HG03095 (cell line): ENCODE measurements around the gene RAI1.

Source experiments
- ATAC-seq: cut with Tn5 transposase; IDR thresholded peaks from one replicate; pipeline ENCODE4 v1.9.1; 2021; ENCODE audit warnings: moderate library complexity; ENCODE audit not compliant: unreplicated experiment

Gene RAI1

DNA sequence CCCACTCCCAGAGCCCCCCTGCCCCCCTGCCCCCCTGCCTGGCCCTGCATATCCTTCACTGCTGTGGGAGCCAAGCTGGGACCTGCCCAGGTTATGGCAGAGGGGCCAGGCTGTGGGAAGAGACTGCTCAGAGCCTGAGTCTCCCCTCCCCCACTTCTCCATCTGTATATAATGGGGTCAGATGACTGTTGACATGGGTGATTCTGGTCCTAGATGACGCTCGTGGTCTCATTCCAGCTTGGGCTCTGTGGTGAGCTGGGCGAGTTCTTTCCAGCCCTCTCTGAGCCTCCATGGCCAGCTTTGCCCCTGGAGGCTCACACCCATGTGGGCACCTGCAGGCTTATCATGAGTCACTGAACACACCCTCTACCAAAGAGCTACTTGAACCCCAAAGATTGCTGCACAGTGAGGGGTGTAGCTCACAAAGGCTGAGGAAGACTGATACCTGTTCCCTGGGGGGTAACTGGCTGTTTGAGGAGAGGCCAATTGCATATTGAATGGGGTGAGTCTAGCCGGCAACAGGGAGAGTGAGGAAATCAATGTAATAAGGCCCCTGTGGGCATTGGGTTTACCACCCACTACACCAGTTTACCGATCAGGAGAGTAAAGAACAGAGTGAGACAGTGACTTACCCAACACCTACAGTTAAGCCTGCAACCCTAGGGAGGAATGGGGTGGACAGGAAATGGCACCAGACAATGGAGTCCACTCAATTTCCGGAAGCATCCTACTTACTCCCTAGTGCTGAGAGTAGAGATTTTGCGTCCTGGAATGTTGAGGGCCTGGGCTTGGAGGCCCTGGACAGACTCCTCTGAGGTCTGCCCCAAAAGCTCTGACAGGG, 159.7 kb downstream of the RAI1 start:
- ATAC-seq = no peak

DNA sequence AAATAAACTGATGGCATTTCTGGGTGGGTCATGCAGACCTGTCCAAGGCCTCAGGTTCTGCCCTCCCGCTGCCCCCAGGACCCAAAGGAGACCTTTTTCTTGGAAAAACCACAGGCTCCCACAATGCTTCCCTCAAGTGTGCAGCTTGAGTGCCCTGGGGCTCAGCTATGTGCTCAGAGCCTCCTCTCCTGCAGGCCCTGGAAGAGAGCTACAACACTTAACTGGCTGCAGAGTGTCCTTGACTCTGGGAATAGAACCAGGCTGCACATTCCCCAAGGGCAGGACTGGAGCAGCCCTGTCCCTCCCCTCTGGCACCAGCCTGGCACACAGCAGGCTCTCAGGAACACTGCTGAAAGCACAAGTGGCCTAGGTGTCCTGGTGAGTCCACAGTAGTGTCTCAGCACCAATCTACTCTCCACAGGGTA, 160.4 kb downstream of the RAI1 start:
- ATAC-seq = no peak

DNA sequence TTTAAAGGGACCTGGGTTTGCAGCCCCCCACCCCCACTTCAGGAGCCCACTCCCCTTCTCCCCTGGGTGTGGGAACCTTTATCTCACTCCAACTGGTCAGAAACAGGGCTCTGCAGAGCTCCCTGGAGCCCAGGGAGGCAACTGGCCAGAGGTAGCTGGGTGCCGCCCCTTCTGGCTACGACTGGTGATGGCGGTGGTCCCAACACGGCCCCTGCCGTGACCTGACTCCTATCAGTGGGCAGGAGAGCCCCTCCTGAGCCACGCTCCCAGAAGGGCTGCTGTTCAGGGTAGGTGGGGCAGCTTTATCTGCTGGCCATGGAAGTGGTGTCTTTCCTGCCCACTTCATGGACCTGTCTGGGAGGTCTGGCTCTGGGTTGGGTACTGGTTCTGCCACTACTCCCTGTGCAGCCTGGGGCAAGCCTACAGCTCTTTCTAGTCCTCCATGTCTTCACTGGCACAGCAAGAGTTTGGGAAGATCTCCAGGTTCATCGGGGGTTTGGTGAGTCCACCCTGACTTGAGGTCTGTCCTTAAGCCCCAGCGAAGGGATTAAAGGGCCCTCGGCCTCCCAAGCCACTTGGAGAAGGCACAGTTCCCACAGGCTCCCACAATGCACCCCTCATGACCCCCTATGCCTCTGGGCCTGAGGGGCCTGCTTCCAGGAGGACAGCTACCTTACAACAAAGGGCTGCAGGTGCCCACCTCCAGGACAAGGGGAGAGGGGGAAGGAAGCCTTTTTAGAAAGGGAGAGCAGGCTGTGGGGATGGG, 161.0 kb downstream of the RAI1 start:
- no peak for ATAC-seq

DNA sequence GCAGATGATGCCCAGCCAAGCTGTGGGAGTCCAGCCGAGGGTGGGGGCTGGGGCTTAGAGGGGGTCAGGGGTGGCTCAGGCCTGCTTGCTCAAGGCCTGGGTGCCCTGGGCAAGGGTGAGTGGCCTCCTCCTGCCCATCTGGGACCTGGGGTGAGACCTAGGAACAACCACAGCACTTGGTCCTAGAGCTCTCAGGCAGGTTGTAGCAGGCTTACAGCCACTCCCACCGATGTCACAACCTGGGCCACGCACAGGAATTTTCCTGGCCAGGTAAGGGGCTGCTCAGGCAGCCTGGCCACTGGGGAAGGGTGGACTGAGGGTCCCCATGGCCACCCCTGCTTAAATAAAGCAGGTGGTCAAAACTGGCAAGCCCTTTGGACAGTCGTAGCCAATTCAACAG, 161.8 kb downstream of the RAI1 start:
- no peak for ATAC-seq

DNA sequence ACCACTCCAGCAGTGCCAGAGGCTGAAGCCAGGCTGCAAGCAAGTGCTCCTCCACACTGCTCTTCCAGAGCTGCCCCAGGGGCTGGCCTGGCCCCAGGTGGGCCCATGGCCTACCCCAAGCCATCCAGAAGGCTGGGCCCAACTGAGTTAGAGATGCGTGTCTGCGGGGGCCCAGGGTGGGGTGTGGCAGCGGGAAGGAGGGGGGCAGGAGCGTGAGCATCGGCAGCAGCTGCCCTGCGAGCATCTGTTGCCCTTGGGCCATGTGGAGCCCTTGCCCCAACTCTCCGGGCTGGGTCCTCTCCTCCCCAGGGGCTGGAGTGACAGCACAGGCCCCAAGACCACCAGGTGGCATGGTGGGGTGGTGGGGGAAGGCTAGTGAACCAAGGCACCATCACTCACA, 162.8 kb downstream of the RAI1 start:
- no peak for ATAC-seq

DNA sequence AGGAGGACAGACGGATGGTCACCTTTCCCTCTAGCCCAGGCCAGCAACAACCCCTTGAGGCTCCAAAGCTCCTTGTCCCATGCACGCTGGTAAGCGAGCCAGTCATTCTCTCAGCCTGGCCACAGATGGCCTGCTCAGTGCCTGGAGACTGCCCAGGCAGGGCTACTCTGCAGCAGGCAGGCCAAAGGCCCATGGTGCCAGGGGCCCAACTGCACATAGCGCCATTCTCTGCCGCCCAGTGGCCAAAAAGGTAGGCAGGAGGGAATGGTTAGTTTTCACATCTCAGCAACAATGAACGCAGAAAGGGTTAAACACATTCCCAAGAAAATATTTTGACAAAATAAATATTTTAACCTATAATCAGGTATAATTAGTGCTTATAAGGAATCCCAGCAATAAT, 163.2 kb downstream of the RAI1 start:
- no peak for ATAC-seq

DNA sequence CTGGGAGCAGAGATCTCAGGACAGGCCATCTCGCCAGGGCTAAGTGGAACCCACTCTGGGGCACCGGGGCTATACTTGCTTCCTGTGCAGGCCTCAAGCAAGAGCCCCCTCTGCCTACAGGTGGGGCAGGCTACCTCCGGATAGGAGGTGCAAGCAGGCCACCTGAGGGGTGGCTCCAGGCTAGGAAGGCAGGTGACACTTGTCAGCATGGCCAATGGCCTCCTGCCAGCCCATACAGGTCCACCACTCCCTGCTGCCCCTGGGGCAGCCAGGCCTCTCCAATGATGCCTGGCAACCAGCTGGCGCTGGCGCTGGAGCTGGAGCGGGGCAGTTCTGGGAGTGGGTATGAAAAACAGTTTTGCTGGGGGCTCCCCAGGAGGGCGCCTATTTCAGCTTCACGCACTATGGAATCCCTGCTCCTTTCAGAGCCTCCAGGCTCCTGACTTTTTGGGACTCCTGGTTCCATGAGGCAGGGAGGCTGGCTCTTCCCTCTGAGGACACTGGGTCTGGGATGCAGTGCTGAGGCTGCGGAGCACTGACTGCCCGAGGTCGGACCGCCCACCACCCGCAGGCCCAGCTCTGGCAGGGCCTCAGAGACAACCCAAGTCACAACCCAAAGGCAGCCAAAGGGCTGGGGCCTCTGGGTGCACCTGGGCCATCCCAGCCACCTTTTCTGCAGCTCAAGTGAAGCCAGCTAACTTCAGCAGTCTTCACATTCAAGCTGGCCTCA, 164.0 kb downstream of the RAI1 start:
- no peak for ATAC-seq

DNA sequence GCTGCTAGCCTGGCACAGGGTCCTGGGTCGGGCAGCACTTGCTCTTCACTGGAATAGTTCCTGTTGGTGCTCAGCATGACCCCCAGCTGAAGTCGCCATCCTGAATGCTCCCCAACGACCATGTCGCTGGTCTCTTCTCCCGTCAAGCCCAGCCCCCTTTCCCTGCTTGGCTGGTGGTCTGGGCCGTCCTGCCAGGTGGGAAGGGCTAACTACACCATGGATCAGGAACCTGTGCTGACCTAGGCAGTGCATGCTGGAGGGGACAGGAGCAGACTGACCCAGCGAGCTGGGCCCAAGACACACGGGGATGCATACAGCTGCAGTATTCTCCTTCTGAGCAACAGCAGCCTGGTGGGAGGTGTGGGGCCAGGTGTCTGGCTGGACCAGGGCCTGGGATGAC, 164.7 kb downstream of the RAI1 start:
- ATAC-seq = no peak

DNA sequence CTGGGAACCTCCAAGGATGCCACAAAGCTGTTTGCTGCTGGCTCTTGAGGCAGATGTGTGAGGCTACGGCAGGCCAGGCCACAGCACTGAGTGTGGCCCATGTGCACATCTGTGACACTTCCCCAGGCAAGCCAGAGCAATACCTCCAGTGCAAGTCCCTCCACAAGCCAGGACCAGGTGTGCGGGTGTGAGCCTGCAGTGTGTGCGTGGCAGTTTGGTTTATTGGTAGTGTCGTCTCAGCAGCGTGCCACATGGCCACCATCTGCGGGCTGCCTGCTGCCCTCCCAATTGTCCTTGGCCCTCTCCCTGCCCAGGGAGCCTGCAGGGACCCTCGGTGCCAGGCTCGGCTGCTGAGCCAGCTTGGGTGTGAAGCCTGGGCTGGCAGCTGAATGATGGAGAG, 165.4 kb downstream of the RAI1 start:
- ATAC-seq = no peak

DNA sequence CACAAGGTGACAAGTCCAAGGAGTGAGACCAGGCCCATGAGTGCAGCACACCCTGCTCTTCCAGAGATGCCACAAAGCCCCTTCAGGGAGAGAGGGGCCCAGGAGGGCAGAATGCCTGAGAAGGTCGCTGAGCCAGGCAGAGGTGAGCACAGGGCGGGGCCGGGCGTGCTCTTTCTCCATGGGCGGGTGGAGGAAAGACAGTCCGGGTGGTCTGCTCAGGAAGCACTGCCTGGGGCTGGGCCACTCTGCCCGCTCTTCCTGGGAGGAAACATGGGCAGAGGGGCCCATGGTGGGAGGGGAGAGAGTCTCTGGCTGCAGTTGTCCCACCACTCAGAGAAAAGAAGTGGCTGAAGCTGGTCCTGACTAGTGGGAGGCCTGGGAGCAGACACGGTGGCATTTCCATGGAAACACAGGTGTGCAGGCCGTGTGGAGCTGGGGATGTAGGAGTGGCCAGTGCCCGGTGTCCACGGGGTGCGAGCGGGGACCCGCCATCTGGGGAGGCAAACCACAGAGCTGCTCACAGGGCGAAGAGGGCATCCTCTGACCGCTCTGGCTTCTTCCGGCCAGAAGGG, 165.9 kb downstream of the RAI1 start:
- no peak for ATAC-seq

DNA sequence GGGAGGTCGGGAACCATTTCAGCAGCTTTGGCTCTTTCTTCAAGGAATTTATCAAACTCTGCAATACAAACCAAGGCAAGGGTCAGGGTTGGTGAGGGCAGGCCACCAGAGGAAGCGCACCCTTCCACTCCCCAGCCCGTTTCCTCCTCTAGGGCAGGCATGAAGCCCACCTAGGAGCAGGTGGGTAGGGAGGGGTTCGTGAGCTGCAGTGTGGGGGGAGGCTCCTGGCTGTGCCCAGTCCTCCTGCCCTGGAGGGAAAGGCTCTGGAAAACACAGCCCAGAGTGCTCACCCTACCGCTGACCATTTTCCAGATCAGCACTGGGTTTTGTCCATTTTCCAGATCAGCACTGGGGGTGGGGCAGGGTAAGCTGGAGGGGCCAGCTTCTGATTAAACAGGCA, 166.5 kb downstream of the RAI1 start:
- no peak for ATAC-seq

DNA sequence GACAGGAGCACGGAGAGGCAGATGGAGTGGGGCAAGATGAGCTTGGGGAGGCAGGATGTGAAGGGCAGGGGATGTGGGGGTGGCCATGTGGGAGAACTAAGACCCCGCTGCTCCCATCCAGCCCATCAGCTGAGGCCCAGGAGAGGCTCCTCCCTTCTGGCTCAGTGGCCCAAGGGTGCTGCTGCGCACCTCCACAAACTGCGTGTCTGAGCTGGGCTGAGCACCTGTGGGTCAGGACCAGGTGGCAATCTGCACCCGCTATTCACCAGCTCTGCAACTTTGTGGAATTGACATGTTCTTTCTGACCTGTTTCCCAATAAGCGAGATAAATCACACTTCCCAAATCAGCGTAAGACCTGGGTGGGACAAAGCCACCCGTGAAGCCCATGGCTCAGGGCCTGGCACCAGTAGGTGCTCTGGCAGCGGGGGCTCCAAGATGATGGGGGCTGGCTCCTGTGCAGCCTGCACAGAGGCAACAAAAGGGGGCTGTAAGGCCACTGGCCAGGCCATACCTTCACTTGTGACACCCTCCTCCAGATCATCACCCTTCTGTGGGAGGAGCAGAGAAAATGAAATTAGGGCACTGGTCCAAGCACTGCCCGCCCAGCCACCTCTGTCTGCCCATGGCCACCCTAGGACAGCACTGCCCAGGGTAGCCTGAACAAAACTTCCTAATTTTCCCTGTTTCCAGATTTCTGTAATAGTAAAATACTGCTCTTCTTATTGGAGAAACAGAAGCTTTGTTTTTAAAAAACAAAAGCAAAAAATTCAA, 167.2 kb downstream of the RAI1 start:
- ATAC-seq = no peak

DNA sequence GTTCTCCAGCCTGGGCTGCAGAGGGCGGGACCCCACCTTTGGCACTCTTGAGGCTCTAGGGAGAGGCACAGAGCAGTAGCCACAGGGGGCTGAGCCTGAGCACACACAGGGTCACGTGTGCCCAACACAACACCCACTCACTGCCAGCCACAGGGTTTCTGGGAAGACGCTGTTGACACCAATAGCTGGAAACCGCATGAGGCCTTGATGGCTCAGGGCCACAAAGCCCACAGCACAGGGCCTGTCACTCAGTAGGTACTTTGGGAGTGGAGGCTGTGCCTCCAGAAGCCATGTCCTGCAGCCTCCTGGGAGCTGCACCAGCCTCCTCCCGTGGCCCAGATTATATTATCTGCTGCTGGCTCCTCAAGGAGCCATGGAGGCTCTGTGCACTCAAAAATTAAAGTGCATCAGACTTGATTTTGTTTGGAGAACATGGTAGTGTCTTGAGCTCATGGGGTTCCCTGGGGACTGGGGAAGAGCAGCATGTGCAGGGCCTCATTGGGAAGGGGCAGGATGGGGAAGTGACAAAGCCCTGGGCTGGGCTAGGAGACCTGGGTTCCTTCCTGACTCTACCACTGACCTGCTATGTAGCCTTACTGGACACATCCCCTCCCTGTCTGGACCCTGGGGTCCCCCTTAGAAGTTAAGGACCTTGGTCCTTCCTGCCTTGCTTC, 168.0 kb downstream of the RAI1 start:
- no peak for ATAC-seq

DNA sequence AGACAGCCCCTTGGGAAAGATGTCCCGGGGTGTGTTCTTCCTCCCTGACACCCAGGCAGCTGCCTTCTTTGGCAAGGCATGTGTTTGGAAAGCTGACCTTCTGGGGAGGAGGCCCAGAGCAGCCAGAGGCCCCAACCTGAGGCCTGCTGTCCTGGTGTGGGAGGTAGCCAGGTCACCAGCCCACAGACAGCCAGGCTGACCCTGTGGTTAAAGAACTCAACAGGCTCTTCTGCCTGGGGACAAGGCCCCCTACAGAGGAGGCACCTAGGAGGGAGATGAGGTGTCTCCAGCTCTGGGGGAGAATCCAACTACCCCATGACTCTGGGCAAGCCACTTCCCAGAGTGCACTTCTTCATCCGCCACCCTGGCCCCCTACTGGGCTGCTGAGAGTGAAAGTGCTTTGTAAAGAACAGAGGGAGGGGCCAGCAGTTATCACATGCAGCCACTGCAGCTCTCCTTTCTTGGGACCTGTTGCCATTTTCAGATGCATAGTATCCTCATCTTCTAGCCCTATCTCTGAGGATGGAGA, 168.7 kb downstream of the RAI1 start:
- ATAC-seq = no peak

DNA sequence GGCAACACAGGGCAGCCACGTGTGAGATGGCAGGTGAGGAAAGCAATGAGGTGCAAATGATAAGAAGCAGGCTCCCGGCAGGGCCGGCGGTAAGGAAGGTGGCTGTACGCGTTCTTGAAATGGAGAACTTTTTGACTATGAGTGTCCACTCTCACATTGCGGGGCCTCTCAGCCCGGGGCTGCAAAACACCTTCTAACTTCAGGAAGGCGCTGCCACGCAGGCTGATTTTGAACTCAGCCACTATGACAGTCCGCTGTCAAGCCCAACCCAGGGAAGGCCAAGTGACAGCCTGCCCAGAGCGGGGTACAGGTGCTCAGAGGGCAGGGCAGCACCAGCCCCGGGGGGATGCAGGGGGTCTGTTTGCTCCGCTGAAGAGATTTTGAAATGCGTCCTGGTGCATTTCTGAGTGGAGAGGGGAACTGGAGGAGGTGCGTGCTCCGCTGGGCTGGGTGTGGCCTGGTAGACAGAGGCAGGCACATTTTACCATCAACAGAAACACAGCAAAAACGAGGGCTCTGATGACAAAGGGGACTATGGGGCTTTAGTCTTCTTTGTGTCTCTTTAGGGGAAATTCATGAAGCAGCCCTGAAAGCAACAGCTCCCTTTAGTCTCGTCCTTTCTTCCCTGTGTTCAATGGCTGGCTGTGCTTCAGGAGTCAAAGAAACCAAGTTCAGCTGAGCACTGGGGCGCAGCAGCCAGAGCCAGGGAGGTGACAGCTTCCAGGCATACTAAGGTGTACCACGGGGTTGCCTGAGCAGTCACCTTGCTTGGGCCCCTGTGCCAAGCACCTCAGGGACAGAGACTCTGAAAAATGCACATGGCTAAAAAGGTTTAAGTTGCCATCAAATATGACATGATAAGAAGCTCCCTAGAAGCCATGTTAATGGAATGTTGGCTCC, 170.1 kb downstream of the RAI1 start:
- no peak for ATAC-seq

DNA sequence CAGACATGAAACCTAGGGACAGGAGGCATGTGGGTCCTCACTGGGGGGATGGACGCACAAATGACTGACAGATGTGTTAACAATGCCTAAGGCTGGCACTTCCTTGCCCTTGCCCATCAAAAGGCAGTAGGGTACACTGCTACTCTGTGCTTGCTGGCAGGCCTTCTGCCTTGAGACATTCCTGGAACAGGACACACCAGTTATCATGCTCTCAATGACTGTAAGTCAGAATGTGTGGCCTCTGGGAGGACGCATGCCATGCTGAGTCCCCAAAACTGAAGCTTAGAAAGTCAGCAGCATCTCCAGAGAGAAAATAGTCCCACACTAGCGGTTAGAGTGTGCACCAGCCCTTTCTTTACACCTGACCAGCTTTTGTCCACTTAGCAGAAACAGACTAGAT, 171.7 kb downstream of the RAI1 start:
- ATAC-seq = no peak

DNA sequence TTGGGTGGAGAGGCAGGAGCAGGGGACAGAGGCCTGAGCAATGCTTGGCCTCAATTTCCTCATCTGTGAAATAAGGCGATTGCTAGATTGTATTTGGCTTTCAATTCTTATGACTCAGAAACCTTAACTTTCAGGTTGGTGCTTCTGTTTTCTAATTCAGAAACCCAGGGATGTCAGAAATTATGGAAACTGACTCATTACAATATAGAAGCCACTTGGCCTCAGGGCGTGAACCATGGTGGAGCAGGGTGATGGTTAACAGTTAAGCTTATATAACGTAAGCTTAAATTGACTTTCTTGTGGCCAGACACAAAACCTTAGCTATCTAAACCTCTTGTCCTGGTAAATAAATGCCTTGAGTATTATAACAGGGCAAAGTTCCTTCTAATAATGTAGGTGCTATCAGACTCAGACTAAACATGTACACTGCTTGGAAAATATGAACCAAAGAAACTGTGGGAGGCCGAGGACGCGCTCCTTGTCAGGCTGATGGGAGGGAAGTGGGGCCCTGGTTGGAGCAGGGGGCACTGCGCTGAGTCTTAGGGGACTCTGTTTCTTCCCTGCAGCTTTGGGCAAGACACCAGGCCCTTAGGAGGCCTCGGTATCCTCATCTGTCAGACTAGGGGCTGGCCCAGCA, 172.7 kb downstream of the RAI1 start:
- no peak for ATAC-seq

DNA sequence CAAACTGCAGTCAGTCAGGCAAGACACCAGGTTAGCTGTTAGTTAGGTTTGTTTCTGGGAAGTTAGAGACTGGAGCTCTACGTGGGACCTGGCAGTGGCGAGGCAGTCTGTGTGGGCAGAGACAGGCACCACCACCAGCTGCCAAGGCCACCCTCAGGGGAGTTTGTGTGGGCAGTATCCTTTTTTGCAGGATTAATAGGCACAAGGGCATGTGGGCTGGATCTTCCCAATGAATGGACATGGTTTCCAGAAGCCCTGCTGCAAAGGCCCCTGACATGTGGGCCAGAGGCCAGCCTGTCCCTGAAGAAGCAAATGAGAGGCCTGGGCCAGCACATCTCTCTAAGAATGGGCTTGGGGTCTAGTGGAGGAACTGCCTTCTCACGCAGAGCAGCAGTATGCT, 174.7 kb downstream of the RAI1 start:
- no peak for ATAC-seq
